Cardiac muscle cell (in vitro differentiated cells and primary cell): Measurements from ENCODE around the gene CTRL. TPM values are rescaled to one million over a fixed set of nuclear protein-coding genes. Genes with fewer than 3 reads are reported as not detected.

ENCODE experiments used
- DNase-seq, 2 donors: peaks; one replicate each; pipeline versions ENCODE4 v3.0.0 to v3.0.0-alpha.2; 2010 to 2017; ENCODE audit warnings: low read depth in 1 of 2, low spot score in 1 of 2
- H3K27ac ChIP-seq: fragments of 200-600 bp; sonication (generic); 2 replicates; pipeline ENCODE4 v1.5.1; 2016
- H3K27me3 ChIP-seq: fragments of 200-600 bp; sonication (generic); 2 replicates; pipeline ENCODE4 v1.6.0; 2016; ENCODE audit warnings: control low read depth
- H3K36me3 ChIP-seq: fragments of 200-600 bp; sonication (generic); 2 replicates; pipeline ENCODE4 v1.5.1; 2016; ENCODE audit warnings: control low read depth
- H3K4me1 ChIP-seq: fragments of 200-600 bp; sonication (generic); 2 replicates; pipeline ENCODE4 v1.8.1; 2017; ENCODE audit warnings: low read depth, mild to moderate bottlenecking, mixed run types
- H3K4me3 ChIP-seq: fragments of 200-600 bp; sonication (generic); 2 replicates; pipeline ENCODE4 v1.5.1; 2016; ENCODE audit warnings: mild to moderate bottlenecking
- H3K9me3 ChIP-seq: fragments of 200-600 bp; sonication (generic); 2 replicates; pipeline ENCODE4 v1.5.1; 2017; ENCODE audit warnings: low read depth, mild to moderate bottlenecking, control low read depth
- polyA plus RNA-seq: library from polyadenylated mRNA; unstranded; fragments of >200 nt; fragmentation: Nextera tagmentation; extraction: Ambion mirVana; gene quantifications from 2 replicates; pipeline ENCODE4 v1.2.1, GENCODE V29; 2016
- total RNA-seq: library from RNA; depleted of rRNA; stranded (reverse); fragments of >200 nt; gene quantifications from 2 replicates; pipeline ENCODE4 v1.2.3, GENCODE V29; 2016
- TF ChIP-seq, protein P1 (sequence below): IDR thresholded peaks from 2 replicates; pipeline ENCODE4 v1.5.1; 2012; ENCODE audit warnings: low read depth, mild to moderate bottlenecking, low read length

Gene CTRL
- total and polyA plus RNA-seq, 2 experiments from 2014 or later = 2.7 to 14.8 TPM

DNA sequence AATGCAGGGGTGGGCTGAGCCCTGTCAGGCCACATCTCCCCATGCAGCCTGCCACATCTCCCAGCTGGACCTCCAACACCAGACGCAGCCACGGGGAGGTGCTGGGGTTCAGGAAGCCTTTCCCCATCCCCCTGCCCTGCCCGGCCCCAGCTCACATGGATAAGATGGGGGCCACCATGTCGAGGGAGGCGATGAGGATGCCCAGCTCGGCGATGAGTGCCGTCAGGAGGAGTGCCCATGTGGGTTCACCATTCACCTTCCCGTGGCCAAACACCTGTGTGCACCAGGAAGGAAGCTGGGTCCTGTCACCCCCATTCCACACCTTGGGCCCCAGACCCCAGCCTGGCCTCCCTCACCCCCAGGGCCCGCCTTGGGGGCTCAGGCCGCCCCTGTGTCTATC, 18.0 kb upstream of the CTRL start:
- Histone ChIP-seq H3K4me1 (no peaks in the 10 kb centered on the region), H3K27ac (no peak overlapping the region), H3K27me3 (no peaks in the 10 kb centered on the region), H3K4me3 (no peak overlapping the region), H3K9me3 (no peaks in the 10 kb centered on the region), H3K36me3 (peaks cover 59% of the 10 kb centered on the region)
- TF ChIP-seq, protein P1, sequence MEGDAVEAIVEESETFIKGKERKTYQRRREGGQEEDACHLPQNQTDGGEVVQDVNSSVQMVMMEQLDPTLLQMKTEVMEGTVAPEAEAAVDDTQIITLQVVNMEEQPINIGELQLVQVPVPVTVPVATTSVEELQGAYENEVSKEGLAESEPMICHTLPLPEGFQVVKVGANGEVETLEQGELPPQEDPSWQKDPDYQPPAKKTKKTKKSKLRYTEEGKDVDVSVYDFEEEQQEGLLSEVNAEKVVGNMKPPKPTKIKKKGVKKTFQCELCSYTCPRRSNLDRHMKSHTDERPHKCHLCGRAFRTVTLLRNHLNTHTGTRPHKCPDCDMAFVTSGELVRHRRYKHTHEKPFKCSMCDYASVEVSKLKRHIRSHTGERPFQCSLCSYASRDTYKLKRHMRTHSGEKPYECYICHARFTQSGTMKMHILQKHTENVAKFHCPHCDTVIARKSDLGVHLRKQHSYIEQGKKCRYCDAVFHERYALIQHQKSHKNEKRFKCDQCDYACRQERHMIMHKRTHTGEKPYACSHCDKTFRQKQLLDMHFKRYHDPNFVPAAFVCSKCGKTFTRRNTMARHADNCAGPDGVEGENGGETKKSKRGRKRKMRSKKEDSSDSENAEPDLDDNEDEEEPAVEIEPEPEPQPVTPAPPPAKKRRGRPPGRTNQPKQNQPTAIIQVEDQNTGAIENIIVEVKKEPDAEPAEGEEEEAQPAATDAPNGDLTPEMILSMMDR = no peak
- DNase-seq = no peak

- Histone ChIP-seq H3K4me1 (no peaks in the 10 kb centered on the region), H3K36me3 (peaks cover 52% of the 10 kb centered on the region), H3K27me3 (no peaks in the 10 kb centered on the region), H3K9me3 (no peaks in the 10 kb centered on the region), H3K4me3 (no peak overlapping the region), H3K27ac (no peak overlapping the region)
- no peak for DNase-seq
- TF ChIP-seq, protein P1 = no peak
Observed at GRCh38 chr16:67948015-67948414, 16.4 kb upstream of the CTRL start.

- no peaks in the 10 kb centered on the region for H3K4me1 ChIP-seq
- no peak overlapping the region for H3K27ac ChIP-seq
- TF ChIP-seq, protein P1 = no peak
- H3K9me3 ChIP-seq = no peaks in the 10 kb centered on the region
- DNase-seq = no peak
- H3K36me3 ChIP-seq = peaks cover 50% of the 10 kb centered on the region
- H3K27me3 ChIP-seq = no peaks in the 10 kb centered on the region
- no peak overlapping the region for H3K4me3 ChIP-seq
Observed at GRCh38 chr16:67946966-67947558, 15.4 kb upstream of the CTRL start.

GRCh38 chr16:67946128-67946569, 14.5 kb upstream of the CTRL start:
- Histone ChIP-seq H3K36me3 (peaks cover 42% of the 10 kb centered on the region), H3K9me3 (no peaks in the 10 kb centered on the region), H3K27me3 (no peaks in the 10 kb centered on the region), H3K4me3 (no peak overlapping the region), H3K4me1 (no peaks in the 10 kb centered on the region), H3K27ac (no peak overlapping the region)
- DNase-seq = no peak
- TF ChIP-seq, protein P1 = no peak

GRCh38 chr16:67945392-67945933, 13.8 kb upstream of the CTRL start:
- Histone ChIP-seq H3K4me3 (no peak overlapping the region), H3K27me3 (no peaks in the 10 kb centered on the region), H3K9me3 (no peaks in the 10 kb centered on the region), H3K36me3 (peaks cover 35% of the 10 kb centered on the region), H3K27ac (no peak overlapping the region), H3K4me1 (no peaks in the 10 kb centered on the region)
- TF ChIP-seq, protein P1 = no peak
- DNase-seq = no peak
